Measurements from ENCODE around the gene AP3B1.

AP3B1 gene

DNA sequence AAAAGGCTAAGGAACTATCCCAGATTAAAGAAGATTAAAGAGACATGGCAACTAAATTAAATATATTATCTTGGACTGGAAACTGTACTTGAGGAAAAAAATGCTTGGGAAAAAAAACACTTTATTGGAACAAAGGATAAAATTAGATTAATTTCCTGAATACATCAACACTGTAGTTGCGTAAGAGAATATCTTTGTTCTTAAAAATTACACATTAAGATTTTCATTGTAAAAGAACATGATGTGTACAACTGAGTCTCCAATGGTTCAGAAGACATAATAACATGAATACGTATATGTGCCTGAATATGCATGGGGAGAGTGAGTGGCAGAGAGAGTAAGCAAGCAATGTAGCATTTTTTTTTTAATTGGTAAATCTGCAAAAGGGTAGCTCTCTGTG is 2.8 kb downstream of the AP3B1 start:
- no peak for DNase-seq (ENCODE audit: low spot score)

DNA sequence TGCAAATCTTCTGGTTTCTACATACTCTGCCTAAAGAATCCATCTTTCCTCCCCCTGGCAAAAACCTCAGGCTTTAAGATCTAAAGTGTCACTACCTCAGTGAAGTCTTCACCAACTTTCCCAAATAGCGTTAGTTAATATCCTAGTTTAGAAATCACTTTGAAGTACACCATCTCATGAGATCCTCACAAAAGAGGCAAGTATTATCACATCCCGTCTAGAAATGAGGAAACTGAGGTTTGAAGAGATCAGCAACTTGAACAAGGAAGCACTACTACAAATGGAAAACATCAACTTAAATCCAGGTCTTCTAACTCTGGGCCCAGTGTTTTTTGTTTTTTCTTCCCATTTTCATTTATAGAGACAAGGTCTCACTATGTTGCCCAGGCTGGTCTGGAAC is 4.6 kb downstream of the AP3B1 start:
- DNase-seq (ENCODE audit: low spot score), result no peak

DNA sequence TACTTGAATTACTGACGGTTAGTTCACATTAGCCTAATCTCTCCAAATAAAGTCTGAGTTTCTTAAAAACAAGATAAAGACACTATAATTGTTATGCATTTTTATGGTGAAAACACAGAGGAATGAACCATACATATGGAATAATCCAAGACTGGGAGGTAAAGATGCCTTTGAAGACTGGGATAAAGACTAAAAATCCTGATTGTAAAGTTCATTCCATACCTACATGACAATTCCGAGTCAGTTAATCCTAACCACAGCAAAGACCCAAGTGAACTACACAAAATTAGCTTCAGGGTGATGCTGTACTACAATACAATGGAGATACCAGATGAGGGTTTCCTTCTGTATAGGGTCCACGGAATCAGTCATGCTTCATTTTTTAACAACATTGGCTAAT is 6.3 kb downstream of the AP3B1 start:
- DNase-seq (ENCODE audit: low spot score), result no peak

DNA sequence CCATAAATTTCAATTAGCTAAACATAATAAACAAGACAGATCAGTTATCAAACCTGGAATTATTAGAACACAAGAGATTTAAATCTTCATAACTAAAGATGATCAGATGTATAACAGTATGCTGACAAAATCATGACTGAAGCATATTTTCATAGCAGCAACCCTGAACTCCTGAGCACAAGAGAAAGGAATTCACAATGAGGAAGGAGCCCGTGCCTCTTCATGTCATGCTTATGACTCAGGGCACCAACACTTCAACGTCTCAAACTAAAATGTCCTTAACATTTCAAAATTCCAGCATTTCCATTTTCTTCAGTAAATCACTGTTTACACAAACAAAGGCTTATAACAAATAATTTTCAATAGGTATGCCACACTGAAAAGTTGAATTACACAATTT is 6.7 kb downstream of the AP3B1 start:
- no peak for DNase-seq (ENCODE audit: low spot score)

DNA sequence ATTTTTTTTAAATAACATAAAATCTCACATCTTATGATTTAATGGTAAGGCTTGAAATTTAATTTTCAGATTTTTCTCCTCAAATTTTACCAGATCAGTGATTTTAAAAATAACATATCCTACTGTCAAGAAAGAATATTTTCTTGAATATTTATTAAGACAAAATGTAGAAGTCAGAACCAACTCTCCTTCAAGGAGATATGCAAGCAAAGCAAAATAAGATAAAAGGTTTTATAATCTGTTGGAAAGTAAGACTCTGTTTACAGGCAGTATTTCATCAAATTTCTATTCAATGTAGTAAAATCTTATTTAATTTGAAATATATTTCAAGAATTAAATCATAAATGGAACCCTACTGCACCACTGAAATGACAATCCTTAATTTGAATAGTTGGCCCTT is 7.3 kb downstream of the AP3B1 start:
- no peak for DNase-seq (ENCODE audit: low spot score)

DNA sequence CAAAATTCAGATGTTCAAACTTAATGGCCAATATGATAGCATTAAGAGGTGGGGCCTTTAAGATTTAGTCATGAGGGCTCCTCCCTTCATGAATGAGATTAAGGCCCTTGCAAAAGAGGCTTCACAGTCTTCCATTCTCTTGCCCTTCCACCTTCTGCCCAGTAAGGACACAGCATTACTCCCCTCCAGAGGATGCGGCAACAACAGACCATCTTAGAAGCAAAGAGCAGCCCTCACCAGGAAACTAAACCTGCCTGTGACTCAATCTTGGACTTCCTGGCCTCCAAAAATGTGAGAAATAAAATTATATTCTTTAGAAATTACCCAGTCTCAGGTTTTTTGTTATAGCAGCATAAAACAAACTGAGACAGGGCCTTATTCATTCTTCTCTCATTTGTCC is 8.2 kb downstream of the AP3B1 start:
- DNase-seq (ENCODE audit: low spot score), result no peak

DNA sequence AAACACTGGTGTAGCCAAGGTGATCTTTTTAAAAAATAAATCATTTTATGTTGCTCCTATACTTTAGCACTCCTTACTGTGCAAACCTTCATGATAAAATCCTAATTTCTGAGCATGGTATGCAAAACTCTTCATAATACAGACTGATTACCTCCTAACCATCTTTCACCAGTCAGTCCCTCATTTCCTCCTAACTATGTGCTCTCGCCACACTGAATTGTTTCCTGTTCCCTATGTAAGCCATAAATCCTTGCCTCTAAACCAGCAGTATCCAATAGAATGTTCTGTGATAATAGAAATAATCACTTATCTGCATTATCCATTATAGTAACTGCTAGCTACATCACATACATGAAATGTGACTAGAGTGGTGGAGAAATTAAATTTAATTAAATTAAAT is 10.7 kb downstream of the AP3B1 start:
- DNase-seq (ENCODE audit: low spot score), result no peak

DNA sequence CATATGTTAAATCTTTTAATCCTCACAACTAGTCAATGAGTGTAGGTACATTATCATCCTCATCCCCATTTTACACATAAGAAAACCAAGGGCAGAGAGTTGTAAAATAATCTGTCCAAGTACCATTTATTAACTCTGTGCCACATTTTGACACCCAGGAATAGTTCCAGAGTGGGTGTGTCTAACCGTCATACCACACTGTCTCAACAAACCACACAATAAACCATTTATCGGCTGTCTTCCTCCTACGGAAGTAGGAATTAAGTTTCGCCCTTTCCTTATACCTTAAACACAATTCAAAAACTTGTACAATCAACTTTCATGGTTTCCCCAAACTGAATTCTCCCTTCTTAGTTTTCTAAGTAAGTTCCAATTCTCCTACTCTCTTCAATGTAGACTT is 11.4 kb downstream of the AP3B1 start:
- no peak for DNase-seq (ENCODE audit: low spot score)

DNA sequence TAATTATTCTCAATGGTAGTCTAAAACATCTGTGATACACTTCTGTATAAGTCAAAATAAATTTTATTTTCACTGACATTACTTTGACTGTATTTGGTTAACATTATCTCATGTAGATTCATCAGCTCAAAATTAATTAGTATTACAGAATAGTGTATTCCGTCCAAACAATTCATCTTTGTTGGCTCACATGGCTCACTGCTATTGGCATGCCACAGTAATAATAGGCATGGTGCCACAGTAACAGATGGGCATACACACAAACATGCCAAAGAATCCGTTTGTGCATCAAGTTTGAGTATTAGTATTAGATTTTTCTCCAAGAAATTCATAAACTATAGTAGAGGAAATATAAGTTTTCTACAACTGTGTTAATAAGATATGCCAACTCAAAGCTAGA is 14.2 kb downstream of the AP3B1 start:
- DNase-seq (ENCODE audit: low spot score), result peak; percentile 80

DNA sequence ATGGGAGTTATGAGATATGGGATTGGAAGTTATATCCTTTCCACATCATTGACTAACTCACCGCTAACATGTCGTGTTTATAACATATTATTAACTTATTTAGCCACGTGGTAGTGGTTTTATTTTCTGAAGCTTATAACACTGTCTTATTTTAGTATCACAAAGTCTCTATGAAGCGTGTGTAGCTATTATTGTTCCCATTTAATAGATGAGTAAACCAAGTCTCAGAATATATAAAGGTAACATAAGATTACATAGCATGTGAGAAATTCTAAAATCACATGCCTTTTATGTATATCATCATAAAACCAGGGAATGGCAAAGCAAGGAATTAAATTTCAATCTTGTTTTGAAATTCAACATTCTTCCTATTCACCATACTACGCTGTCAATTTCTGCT is 15.3 kb downstream of the AP3B1 start:
- DNase-seq (ENCODE audit: low spot score), result no peak

DNA sequence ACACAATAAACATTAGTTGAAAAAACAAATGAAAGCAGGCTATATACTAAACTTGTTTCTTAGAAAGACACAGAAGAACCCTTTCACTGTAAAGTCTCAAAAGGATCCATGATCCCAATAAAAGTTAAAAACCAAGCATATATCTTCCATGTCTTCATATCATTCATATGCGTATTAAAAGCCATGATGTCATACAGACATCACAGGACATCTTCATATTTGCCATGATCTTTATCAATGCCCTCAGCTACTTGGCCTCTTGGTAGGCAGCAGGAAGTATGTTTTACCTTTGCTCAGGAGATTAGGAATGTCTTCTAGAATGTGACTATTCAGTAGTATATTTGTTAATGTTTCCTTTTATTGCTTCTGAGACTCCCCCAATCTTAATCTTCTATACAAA is 16.8 kb downstream of the AP3B1 start:
- DNase-seq (ENCODE audit: low spot score), result no peak

DNA sequence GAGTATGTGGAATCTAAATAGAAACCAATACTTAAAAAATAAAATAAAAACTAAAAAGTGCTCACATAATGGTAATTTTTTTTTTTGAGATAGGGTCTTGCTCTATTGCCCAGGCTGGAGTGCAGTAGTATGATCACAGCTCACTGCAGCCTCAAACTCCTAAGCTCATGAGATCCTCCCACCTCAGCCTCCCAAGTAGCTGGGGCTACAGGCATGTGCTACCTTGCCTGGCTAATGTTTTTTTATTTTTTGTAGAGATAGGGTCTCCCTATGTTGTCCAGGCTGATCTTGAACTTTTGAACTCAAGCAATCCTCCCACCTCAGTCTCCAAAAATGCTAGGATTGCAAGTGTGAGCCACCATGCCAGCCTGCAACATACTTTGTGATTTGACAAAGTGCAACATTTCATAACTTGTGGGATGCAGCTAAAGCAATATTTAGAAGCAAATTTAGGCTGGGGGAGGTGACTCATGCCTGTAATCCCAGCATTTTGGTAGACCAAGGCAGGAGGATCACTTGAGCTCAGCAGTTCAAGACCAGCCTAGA is 18.4 kb downstream of the AP3B1 start:
- DNase-seq (ENCODE audit: low spot score), result no peak

DNA sequence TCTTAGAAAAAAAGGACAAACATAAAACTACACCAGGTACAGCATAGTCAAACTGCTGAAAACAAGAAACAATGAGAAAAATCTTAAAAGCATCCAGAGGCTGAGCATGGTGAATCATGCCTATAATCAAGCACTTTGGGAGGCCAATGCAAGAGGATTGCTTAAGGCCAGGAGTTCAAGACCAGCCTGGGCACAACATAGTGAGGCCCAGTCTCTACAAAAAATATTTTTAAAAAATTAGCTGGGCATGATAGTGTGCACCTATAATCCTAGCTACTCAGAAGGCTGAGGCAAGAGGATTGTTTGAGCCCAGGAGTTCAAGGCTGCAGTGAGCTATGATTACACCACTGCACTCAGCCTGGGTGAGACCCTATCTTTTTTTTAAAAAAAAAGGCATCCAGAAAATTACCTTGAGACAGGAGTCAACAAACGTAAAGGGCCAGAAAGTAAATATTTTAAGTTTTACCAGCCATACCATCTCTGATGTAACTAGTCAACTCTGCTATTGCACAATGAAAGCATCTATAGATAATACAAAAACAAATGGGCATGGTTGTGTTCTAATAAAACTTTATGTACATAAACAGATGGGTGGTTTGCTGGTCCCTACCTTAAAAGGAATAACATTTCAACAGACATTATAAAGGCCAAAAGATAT is 19.8 kb downstream of the AP3B1 start:
- no peak for DNase-seq (ENCODE audit: low spot score)

DNA sequence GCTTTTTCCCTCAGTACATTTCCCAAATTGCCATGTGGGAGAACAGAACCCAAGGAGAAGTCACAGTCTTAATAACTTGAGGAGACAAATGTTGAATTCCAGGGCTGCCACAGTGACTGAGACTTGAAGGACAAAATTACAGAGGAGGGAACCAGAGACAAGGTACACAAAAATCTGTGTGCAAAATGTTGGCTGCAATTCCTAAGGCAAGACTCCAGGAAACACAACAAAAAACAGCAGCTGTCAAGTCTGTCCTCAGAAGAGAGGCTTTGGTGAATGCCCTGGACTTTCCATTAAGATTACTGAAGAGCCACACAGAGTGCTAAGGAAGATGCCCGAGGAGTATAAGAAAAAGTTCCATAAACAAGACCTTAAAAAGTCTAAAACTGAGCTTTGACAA is 21.1 kb downstream of the AP3B1 start:
- DNase-seq (ENCODE audit: low spot score), result no peak

DNA sequence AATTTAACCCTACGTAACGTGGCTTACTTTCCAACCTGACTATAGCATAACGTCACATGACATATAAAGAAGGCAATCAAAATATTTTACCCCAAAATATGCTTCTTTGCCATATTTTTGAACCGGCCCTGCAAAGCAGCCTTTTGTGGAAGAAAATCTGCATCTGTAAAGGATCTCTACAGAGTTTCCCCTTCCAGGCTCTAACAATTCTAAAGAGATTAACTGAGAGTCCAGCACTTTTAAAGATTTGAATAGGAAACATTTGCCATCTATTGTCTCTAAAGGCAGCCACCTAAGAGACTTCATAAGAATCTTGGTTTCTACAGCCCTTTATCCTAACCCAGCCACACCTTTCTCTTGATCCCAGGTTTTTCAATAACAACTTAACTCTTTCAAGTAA is 22.7 kb downstream of the AP3B1 start:
- DNase-seq (ENCODE audit: low spot score), result no peak

DNA sequence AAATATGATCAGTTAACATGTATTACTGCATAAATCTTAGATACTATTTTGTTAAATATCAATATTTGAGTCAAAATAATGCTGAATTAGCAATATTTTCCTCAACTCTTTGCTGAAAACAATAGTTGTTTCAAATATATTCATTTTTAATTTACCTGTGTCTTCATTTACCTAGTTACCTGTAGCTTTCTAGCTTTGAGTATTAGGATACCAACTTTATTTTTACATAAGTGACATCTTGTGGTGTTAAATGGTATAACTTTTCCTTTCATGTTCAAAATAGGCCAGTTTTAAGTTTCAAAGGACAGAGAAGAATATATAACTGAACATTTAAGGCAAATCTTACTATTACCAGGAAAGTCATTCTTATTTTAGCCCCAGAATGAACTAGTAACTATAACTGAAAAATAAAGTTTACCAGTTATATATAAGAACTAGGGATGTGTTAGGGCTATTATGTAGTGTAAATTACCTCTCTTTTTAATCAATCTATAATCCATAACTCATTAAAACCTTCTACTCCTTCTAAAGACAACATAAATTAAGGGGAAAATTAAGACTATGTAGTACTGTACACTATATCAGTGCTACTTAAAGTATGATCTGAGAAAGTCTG is 25.3 kb downstream of the AP3B1 start:
- DNase-seq (ENCODE audit: low spot score), result no peak

DNA sequence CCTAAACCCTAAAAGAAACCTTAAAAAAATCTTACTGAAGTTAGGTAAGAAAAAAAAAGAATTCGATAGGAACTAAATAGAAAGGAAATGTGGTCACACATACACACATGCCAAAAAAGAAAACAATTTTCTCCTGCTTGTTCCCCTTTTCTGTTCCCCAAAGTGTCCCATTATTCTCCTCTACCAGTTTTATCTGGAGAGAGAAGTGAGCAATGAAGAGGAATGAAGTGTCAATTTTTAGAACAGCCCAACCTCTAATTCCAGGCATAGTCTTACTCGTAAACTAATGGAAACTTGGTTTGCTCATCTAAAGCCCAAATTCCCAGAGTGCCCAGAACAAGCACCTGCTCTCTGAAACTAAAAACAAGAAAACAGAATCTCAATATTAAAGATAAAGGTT is 26.1 kb downstream of the AP3B1 start:
- no peak for DNase-seq (ENCODE audit: low spot score)

DNA sequence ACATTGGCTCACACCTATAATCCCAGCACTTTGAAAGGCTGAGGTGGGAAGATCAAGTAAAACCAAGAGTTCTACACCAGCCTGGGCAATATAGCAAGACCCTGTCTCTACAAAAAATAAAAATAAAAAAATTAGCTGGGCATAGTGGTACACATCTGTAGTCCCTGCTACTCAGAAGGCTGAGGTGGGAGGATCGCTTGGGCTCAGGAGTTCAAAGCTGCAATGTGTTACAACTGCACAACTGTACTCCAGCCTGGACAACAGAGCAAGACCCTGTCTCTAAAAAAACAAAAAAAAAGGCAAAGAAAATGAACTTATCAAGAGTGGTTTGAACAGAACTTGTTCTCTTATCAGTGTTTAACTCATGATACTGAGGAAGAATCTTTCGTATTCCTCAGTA is 29.3 kb downstream of the AP3B1 start:
- no peak for DNase-seq (ENCODE audit: low spot score)

DNA sequence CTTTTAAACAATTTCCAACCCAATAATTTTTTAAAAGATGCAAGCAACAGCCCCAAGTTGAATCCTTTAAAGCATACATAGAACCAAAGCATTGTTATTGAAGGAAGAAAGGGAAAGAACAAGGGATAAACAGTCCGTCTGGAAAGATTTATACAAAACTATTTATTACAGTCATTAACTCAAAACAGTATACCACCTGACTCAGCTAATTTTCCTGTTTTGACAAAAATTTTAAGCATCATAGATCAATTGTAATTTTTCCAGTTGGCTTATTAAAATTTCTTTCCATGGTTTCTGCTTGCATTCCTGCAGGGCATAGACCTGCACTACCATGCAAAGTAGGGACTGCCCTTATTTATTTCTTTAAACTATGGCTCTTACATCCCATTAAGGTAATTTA is 29.9 kb downstream of the AP3B1 start:
- DNase-seq (ENCODE audit: low spot score), result no peak

DNA sequence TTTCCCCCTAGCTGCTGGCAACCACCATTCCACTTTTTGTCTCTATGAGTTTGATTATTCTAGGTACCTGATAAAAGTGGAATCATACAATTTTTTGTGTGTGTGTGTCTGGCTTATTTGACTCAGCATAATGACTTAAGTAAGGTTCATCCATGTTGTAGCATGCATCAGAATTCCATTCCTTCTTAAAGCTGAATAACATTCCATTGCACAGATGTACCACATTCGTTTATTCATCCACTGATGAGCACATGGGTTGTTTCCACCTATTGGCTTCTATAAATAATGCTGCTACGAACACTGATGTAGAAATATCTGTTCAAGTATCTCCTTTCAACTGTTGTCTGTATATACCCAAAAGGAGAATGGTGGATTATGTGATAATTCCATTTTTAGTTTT is 33.7 kb downstream of the AP3B1 start:
- no peak for DNase-seq (ENCODE audit: low spot score)

DNA sequence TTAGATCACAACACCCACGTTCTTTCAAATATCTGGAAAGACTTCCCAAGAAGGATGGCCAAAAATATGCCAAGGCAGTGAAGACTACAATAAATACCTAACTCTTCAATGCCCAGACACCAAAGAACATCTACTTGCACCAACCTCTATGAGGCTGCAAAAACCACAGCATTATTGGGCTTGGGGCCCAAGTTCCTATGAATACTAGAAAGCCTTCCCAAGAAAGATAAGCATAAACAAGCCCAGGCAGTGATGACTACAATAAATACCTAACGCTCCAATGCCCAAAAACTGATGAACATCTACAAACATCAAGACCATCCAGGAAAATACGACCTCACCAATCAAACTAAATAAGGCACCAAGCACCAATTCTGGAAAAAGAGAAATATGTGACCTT is 41.3 kb downstream of the AP3B1 start:
- DNase-seq (ENCODE audit: low spot score), result no peak

DNA sequence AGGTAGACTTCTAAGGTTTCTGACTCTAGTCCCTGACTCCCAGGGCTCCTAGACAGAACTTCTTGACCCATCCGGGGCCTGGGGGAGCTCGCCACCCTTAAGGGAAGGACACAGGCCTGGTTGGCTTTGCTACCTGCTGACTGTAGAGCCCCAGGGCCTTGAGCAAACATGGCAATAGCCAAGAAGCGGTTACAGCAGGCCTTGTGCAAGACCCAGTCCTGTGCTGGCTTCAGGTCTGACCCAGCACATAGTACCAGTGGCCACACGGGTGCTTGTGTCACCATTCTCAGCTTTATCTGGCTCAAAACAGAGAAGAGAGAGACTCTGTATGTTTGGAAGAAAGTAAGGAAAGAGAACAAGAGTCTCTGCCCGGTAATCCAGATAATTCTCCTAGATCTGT is 41.8 kb downstream of the AP3B1 start:
- DNase-seq (ENCODE audit: low spot score), result no peak

DNA sequence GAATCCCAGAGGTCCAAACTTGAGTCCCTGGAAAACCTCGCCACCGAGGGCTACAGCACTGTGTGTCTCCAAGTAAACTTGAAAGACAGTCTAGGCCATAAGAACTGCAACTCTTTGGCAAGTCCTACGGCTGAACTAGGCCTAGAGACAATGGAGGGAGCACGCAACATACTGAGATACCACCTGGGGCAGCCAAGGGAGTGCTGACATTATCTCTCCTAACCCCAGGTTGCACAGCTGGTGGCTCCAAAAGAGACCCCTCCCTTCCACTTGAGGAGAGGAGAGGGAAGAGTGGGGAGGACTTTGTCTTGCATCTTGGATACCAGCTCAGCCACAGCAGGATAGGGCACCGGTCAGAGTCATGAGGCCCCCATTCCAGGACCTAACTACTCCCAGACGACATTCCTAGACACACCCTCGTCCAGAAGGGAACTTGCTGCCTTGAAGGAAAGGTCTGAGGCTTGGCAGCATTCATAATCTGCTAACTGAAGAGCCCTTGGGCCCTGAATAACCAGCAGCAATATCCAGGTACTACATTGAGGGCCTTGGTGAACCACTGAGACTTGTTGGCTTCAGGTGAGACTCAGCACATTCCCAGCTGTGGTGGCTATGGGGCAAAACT is 42.7 kb downstream of the AP3B1 start:
- DNase-seq (ENCODE audit: low spot score), result no peak

DNA sequence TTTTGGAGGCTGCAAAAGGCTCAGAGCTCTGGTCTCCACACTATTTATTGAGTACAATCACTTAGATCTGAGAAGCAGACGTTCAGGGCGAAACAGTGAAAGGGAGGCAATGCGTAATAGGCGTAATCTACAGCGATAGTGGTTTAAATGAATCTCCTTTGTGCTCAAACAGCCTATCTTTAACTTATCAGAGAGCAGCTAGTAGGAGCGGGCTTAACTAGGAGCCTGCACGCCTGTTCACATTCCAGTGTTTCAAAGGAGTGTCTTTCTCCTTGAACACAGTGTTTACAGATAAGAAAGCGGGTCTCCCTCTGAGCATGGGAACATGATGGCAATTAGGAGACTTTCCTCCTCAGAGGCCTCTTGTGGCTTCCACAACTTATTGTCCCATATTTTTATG is 49.4 kb downstream of the AP3B1 start:
- DNase-seq (ENCODE audit: low spot score), result no peak

Measured in globus pallidus (tissue), 1 donor.